GM10266 (cell line): ENCODE results near the gene SMIM30.

Experiments used
- DNase-seq: peaks from one replicate; pipeline ENCODE4 v3.0.0; 2012; ENCODE audit errors: extremely low spot score
- TF ChIP-seq, protein P1 (sequence below): IDR thresholded peaks from 2 replicates; pipeline ENCODE4 v1.5.1; 2012; ENCODE audit warnings: mild to moderate bottlenecking, low read depth; ENCODE audit not compliant: control insufficient read depth, insufficient read depth; ENCODE audit errors: missing control alignments

The SMIM30 gene

DNA sequence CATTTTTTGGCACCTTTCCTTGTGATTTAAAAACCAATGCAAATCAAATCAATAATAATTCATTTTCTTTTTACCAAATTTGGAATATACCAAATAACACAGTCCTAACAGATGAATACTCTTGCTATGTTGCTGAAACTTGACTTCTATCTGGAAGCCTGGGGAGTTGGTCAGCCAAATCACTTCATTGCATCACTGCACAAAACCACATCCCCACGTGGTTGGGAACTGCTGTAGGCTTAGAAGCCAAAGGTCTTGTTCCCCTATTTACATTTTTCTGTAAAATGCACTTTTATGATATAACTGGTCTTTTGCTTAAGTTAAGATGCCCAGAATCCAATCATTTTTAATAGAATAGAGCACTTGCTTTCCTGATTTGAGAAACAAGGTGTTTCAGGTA lies 46.9 kb downstream of the SMIM30 start:
- no peak for DNase-seq
- TF ChIP-seq, protein P1, sequence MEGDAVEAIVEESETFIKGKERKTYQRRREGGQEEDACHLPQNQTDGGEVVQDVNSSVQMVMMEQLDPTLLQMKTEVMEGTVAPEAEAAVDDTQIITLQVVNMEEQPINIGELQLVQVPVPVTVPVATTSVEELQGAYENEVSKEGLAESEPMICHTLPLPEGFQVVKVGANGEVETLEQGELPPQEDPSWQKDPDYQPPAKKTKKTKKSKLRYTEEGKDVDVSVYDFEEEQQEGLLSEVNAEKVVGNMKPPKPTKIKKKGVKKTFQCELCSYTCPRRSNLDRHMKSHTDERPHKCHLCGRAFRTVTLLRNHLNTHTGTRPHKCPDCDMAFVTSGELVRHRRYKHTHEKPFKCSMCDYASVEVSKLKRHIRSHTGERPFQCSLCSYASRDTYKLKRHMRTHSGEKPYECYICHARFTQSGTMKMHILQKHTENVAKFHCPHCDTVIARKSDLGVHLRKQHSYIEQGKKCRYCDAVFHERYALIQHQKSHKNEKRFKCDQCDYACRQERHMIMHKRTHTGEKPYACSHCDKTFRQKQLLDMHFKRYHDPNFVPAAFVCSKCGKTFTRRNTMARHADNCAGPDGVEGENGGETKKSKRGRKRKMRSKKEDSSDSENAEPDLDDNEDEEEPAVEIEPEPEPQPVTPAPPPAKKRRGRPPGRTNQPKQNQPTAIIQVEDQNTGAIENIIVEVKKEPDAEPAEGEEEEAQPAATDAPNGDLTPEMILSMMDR: no peak
